ENCODE data around the gene DAPP1.
"Not testable (repeated sequence)": the region's sequence is repeated elsewhere in the genome, so short reads cannot be mapped to it uniquely, and the experiment has no call there.

DAPP1 gene

GRCh38 chr4:99827857-99828256, 11.2 kb downstream of the DAPP1 start:
- Histone ChIP-seq H3K36me3 (ENCODE audit: low read depth) (peaks cover 3% of the 10 kb centered on the region; the same call in 1 of the 2 replicates), H3K4me3 (ENCODE audit: severe bottlenecking) (no peak overlapping the region), H3K9me3 (ENCODE audit: severe bottlenecking) (no peaks in the 10 kb centered on the region), H3K27ac (ENCODE audit: poor library complexity, severe bottlenecking) (peak overlapping the region; percentile 36), H3K27me3 (ENCODE audit: insufficient read depth, poor library complexity, severe bottlenecking) (no peaks in the 10 kb centered on the region), H3K4me1 (ENCODE audit: insufficient read depth, poor library complexity, severe bottlenecking) (peaks cover 50% of the 10 kb centered on the region)
- DNase-seq (ENCODE audit: low spot score) (no peak), ATAC-seq (ENCODE audit: low read depth) (peak; percentile 39; the same call in 1 of the 3 replicates)
- TF ChIP-seq CTCF (IDR thresholded peaks at IDR 0.05; ENCODE audit: poor library complexity, severe bottlenecking), result no peak

DNA sequence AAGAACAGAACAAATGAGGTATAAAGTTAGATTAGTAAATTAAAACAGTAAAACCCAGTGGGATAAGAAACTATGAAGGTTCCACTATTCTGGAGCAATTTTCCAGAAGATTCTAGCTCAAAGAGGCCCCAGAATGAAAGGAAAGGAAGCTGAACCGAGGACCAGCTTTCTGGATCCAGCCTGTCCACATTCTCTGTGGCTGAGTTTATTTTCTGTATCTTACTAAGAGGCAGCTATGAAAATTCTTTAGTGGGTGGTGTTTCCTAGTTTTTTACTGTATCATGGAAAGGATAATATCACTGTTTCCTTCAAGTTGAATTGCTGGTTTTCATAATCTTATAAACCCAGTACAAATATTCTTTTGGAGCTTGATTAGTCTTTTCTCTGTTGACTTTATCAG, 11.8 kb downstream of the DAPP1 start:
- Histone ChIP-seq H3K4me1 (ENCODE audit: insufficient read depth, poor library complexity, severe bottlenecking) (peaks cover 50% of the 10 kb centered on the region), H3K27me3 (ENCODE audit: insufficient read depth, poor library complexity, severe bottlenecking) (no peaks in the 10 kb centered on the region), H3K36me3 (ENCODE audit: low read depth) (peaks cover 7% of the 10 kb centered on the region; the same call in 1 of the 2 replicates), H3K4me3 (ENCODE audit: severe bottlenecking) (no peak overlapping the region), H3K9me3 (ENCODE audit: severe bottlenecking) (no peaks in the 10 kb centered on the region), H3K27ac (ENCODE audit: poor library complexity, severe bottlenecking) (peak overlapping the region; percentile 36)
- ATAC-seq (ENCODE audit: low read depth) (peak; percentile 39; the same call in 1 of the 3 replicates), DNase-seq (ENCODE audit: low spot score) (no peak)
- TF ChIP-seq CTCF (IDR thresholded peaks at IDR 0.05; ENCODE audit: poor library complexity, severe bottlenecking), result no peak

GRCh38 chr4:99830051-99830450, 13.4 kb downstream of the DAPP1 start:
- ATAC-seq (ENCODE audit: low read depth); DNase-seq (ENCODE audit: low spot score); H3K4me3 ChIP-seq (ENCODE audit: severe bottlenecking); H3K27me3 ChIP-seq (ENCODE audit: insufficient read depth, poor library complexity, severe bottlenecking); H3K36me3 ChIP-seq (ENCODE audit: low read depth); H3K9me3 ChIP-seq (ENCODE audit: severe bottlenecking); H3K27ac ChIP-seq (ENCODE audit: poor library complexity, severe bottlenecking): not testable (repeated sequence)
- peaks cover 50% of the 10 kb centered on the region for H3K4me1 ChIP-seq (ENCODE audit: insufficient read depth, poor library complexity, severe bottlenecking)

DNA sequence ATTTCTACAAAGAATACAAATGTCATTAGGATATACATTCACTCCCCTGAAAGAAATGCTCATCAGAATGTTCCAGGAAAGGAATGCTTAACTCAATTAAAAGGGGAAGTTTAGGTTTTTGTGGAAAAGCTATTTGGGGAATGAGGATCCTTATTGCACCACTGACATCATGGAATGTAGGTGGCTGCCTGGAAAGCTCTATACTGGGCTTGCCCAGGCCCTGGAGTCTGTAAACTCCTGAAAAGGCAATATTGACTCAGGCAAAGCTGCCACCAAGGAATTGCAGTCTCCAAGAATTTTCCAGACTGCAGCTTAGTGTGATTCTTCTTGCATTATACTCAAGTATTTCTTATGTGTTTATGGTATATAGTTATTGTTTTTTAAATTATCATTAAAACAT, 15.7 kb downstream of the DAPP1 start:
- no peak overlapping the region for H3K4me3 ChIP-seq (ENCODE audit: severe bottlenecking)
- peak; percentile 32; the same call in 1 of the 3 replicates for ATAC-seq (ENCODE audit: low read depth)
- H3K4me1 ChIP-seq (ENCODE audit: insufficient read depth, poor library complexity, severe bottlenecking), result peaks cover 29% of the 10 kb centered on the region
- H3K27me3 ChIP-seq (ENCODE audit: insufficient read depth, poor library complexity, severe bottlenecking), result no peaks in the 10 kb centered on the region
- no peaks in the 10 kb centered on the region for H3K9me3 ChIP-seq (ENCODE audit: severe bottlenecking)
- no peak for DNase-seq (ENCODE audit: low spot score)
- TF ChIP-seq CTCF (IDR thresholded peaks at IDR 0.05; ENCODE audit: poor library complexity, severe bottlenecking), result no peak
- H3K27ac ChIP-seq (ENCODE audit: poor library complexity, severe bottlenecking), result no peak overlapping the region
- peaks cover 14% of the 10 kb centered on the region for H3K36me3 ChIP-seq (ENCODE audit: low read depth)

- Histone ChIP-seq H3K36me3 (ENCODE audit: low read depth) (peaks cover 18% of the 10 kb centered on the region), H3K27ac (ENCODE audit: poor library complexity, severe bottlenecking) (no peak overlapping the region), H3K27me3 (ENCODE audit: insufficient read depth, poor library complexity, severe bottlenecking) (no peaks in the 10 kb centered on the region), H3K9me3 (ENCODE audit: severe bottlenecking) (no peaks in the 10 kb centered on the region), H3K4me1 (ENCODE audit: insufficient read depth, poor library complexity, severe bottlenecking) (peaks cover 25% of the 10 kb centered on the region), H3K4me3 (ENCODE audit: severe bottlenecking) (no peak overlapping the region)
- TF ChIP-seq CTCF (IDR thresholded peaks at IDR 0.05; ENCODE audit: poor library complexity, severe bottlenecking), result no peak
- no peak for DNase-seq (ENCODE audit: low spot score)
- no peak for ATAC-seq (ENCODE audit: low read depth)
Observed at GRCh38 chr4:99832758-99833157, 16.1 kb downstream of the DAPP1 start.

Measured in RWPE2 (cell line).